Spleen (tissue), 7 donors: Measurements from ENCODE around the gene ZNF462.

Experiments
- CTCF ChIP-seq, 11 experiments: fragments of 200-600 bp in 7 of 11; fragments of 450-650 bp in 4 of 11; sonication (generic) in 4 of 11; IDR thresholded peaks in 8 of 11; conservative IDR thresholded peaks in 3 of 11; 1 replicate in 7 of 11; 2 replicates in 4 of 11; pipeline versions ENCODE4 v1.4.0 to v1.8.0; 2016 to 2021; ENCODE audit warnings: antibody characterized with exemption in 11 of 11, inconsistent platforms in 4 of 11, mild to moderate bottlenecking in 1 of 11
- POLR2A ChIP-seq, 3 donors: fragments of 450-650 bp; IDR thresholded peaks; one replicate each; pipeline ENCODE4 v1.5.1; 2017; ENCODE audit warnings: antibody characterized with exemption in 3 of 3, mild to moderate bottlenecking in 1 of 3
- POLR2AphosphoS5 ChIP-seq, 3 donors: sonication (generic); formaldehyde crosslinking; IDR thresholded peaks; one replicate each; pipeline ENCODE4 v1.5.1; 2017; ENCODE audit warnings: antibody characterized with exemption in 3 of 3
- donor health status: DM: no; HTN: no; CAD: no; lungs with moderate emphysema.
- donor health status: DM: no; HTN: no; CAD: no.
- donor health status: DM: no; HTN: no; CAD: no.

GRCh38 chr9:107016383-107016782, 153.4 kb downstream of the ZNF462 start:
- TF ChIP-seq CTCF (IDR thresholded peaks at IDR 0.05 in 8 of 11, conservative IDR thresholded peaks at IDR 0.05 in 3 of 11), result no peak
- no peak for TF ChIP-seq POLR2A (IDR thresholded peaks at IDR 0.05)
- no peak for TF ChIP-seq POLR2AphosphoS5 (IDR thresholded peaks at IDR 0.05)
